Fibroblast of pulmonary artery (primary cell): ENCODE measurements around the gene COPS9.

ENCODE experiments used
- DNase-seq: peaks from one replicate; pipeline ENCODE4 v3.0.0-alpha.2; 2010; ENCODE audit warnings: low read depth
- H3K4me3 ChIP-seq: replicated peaks from 2 replicates; pipeline ENCODE4 v1.5.1; 2011; ENCODE audit warnings: low read depth, mild to moderate bottlenecking, control low read depth, low read length, moderate library complexity
- TF ChIP-seq, protein P1 (sequence below): IDR thresholded peaks from 2 replicates; pipeline ENCODE4 v1.5.1; 2011; ENCODE audit warnings: mild to moderate bottlenecking, control low read depth, low read length, inconsistent platforms; ENCODE audit errors: missing control alignments

Gene COPS9

DNA sequence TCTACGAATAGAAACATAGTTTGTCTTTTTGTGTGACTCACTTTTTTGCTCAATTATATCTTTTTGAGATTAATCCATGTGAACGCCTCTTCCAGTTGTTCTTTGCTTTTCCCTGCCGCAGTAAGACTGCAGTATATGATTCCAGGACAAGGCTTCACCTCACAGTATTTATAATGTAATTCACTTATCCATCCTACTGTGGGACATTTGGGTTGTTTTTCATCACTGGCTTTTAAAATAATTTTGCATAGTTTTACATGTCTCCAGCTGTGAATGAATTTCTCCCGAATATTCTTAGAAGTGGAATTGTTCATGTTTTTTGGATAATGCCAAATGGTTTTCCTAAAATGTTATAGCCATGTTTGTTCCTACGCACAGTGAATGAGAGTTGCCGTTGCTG, 21.9 kb downstream of the COPS9 start:
- TF ChIP-seq, protein P1, sequence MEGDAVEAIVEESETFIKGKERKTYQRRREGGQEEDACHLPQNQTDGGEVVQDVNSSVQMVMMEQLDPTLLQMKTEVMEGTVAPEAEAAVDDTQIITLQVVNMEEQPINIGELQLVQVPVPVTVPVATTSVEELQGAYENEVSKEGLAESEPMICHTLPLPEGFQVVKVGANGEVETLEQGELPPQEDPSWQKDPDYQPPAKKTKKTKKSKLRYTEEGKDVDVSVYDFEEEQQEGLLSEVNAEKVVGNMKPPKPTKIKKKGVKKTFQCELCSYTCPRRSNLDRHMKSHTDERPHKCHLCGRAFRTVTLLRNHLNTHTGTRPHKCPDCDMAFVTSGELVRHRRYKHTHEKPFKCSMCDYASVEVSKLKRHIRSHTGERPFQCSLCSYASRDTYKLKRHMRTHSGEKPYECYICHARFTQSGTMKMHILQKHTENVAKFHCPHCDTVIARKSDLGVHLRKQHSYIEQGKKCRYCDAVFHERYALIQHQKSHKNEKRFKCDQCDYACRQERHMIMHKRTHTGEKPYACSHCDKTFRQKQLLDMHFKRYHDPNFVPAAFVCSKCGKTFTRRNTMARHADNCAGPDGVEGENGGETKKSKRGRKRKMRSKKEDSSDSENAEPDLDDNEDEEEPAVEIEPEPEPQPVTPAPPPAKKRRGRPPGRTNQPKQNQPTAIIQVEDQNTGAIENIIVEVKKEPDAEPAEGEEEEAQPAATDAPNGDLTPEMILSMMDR, result no peak
- H3K4me3 ChIP-seq, result no peak overlapping the region
- DNase-seq, result no peak

DNA sequence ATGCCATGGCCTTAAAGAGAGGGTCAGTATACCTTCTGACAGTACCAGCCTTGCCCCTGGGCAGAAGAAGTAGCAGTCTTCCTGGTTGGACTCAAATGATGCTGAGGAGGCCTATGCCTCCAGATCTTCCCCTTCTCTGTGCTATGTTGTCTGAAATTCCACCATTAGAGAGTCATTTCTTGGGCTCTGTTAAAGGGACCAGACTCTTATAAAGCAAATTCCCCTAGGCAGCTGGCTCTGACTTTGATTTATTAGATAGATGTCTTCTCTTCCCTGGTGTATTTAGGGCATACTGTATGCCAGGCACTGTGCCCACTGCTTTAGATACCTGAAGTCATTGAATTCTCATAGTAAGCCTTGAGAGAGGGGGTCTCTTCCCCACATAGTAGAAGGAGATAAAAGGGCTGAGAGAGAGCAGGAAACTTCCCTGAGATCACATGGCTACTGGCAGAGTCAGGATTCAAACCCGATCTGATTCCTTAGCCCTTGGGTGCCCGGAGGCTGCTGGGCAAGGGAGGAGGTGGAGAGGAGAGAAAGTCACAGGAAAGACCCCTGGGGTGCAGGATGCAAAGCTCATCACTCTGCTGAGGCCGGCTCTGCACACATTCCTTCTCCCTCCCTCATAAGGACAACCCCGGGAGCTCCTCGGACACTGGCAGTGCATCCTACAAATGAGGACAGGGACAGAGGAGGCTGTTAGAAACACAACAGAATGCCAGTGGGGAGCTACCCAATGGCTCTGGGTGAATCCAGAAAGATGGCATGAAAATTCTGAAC, 23.0 kb downstream of the COPS9 start:
- DNase-seq, result no peak
- H3K4me3 ChIP-seq, result no peak overlapping the region
- TF ChIP-seq, protein P1, result no peak

DNA sequence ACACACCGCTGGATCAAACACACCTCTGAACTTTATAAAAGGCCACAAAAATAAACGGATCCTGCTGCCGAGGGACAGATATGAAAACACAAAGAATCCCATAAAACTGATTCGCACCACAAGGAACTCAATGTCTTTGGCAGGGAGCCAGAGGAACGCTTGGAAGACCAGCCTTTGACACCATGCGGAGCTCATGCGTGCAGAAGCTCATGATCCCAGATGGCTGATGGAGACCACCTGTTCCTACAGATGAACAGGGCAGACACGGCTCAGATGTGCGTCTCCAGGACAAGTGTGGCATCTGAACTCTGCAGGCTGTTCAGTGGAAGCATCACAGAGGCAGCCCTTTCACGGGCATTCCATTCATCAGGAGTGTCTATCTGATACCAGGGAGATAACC, 24.9 kb downstream of the COPS9 start:
- TF ChIP-seq, protein P1, result no peak
- no peak overlapping the region for H3K4me3 ChIP-seq
- peak; percentile 12 for DNase-seq

DNA sequence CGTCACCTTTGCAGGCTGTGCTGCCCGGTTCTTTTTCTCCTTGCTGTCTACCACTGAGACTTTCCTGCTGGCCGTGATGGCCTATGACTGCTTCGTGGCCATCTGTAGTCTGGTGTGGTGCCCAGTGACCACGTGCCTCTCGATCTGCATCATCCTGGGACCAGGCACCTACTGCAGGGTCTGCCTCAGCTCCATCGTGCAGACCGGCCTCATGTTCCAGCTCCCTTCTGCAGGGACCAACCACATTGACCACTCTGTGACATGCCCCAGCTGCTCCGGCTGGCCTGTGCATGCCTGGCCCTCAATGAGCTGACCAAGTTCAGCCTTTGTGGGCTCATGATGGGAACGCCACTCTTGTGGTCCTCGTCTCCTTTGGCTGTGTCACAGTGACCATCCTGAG, 26.7 kb downstream of the COPS9 start:
- H3K4me3 ChIP-seq, result no peak overlapping the region
- DNase-seq, result no peak
- TF ChIP-seq, protein P1, result no peak

DNA sequence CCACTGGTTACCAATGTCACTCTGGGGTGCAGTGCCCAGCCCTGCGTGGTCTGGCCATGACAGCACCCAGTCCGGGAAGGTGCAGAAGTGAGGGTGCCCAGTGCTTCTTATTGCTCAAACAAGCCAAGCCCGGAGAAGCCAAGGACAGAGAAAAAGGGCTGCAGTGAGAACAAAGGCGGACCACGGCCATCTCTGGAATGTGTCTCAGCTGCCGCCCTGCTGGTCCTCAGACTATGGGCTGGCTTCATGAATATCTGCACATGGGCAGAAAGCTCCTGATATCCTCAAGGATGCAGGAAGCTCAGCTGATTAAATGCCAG, 28.7 kb downstream of the COPS9 start:
- TF ChIP-seq, protein P1, result no peak
- no peak for DNase-seq
- no peak overlapping the region for H3K4me3 ChIP-seq

DNA sequence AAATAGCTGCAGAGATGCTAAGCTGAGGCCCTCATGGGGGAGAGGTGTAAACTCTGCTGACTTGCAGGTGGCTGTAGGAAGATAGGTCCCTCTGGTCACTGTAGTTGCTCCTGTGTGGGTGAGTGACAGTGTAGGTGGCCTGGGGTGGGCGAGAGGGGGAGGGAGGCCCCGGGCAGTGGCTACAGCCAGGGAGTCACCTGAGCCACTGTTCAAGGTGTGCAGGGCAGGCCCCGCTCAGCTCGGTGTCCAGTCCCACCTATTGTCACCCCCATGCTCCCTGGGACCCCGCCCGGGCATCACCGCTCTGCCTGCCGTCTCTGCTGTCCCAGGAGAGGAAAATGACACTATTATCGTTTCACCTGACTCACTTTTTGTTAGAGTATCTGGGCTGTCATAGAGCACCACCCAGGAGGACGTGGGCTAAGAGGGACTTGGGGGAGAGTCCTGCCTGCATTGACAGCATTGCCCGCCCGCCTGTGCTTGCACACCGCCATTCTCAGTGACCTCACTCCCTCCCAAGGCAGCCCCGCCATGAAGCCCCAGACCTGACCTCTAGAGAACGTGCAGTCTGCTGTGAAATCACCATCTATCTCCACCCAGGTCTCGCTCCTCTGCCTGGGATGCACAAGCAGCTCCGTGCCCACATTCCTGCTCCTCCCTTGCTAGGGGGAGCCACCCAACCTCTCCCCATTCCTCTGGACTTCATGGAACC, 29.2 kb downstream of the COPS9 start:
- DNase-seq, result no peak
- TF ChIP-seq, protein P1, result no peak
- no peak overlapping the region for H3K4me3 ChIP-seq
